EH (cell line): Measurements from ENCODE around the gene MACROD2.

Experiments
- DNase-seq: peaks from one replicate; pipeline ENCODE4 v3.0.0-alpha.2; 2015; ENCODE audit warnings: low read depth

MACROD2 gene

GRCh38 chr20:15812696-15813095, 1817.4 kb downstream of the MACROD2 start:
- DNase-seq: no peak

GRCh38 chr20:15814360-15814759, 1819.0 kb downstream of the MACROD2 start:
- DNase-seq: no peak

GRCh38 chr20:15814911-15815310, 1819.6 kb downstream of the MACROD2 start:
- peak; percentile 56 for DNase-seq

GRCh38 chr20:15817351-15817750, 1822.0 kb downstream of the MACROD2 start:
- no peak for DNase-seq

- DNase-seq: no peak
Observed at GRCh38 chr20:15818651-15819071, 1823.3 kb downstream of the MACROD2 start.

GRCh38 chr20:15823718-15824117, 1828.4 kb downstream of the MACROD2 start:
- DNase-seq: no peak

GRCh38 chr20:15827628-15828027, 1832.3 kb downstream of the MACROD2 start:
- DNase-seq: no peak

- DNase-seq: no peak
Observed at GRCh38 chr20:15831201-15831600, 1835.9 kb downstream of the MACROD2 start.

- no peak for DNase-seq
Observed at GRCh38 chr20:15832512-15832911, 1837.2 kb downstream of the MACROD2 start.

GRCh38 chr20:15834857-15835256, 1839.5 kb downstream of the MACROD2 start:
- no peak for DNase-seq

- DNase-seq: no peak
Observed at GRCh38 chr20:15835811-15836210, 1840.5 kb downstream of the MACROD2 start.

- DNase-seq: peak; percentile 3
Observed at GRCh38 chr20:15836634-15837033, 1841.3 kb downstream of the MACROD2 start.

GRCh38 chr20:15837563-15837962, 1842.2 kb downstream of the MACROD2 start:
- DNase-seq: no peak

- no peak for DNase-seq
Observed at GRCh38 chr20:15838466-15838865, 1843.2 kb downstream of the MACROD2 start.

GRCh38 chr20:15840636-15841301, 1845.5 kb downstream of the MACROD2 start:
- DNase-seq: no peak

- no peak for DNase-seq
Observed at GRCh38 chr20:15842872-15843271, 1847.6 kb downstream of the MACROD2 start.

- DNase-seq: peak; percentile 21
Observed at GRCh38 chr20:15843777-15844176, 1848.5 kb downstream of the MACROD2 start.

- no peak for DNase-seq
Observed at GRCh38 chr20:15847196-15847784, 1852.0 kb downstream of the MACROD2 start.

- DNase-seq: no peak
Observed at GRCh38 chr20:15848126-15848525, 1852.8 kb downstream of the MACROD2 start.

- no peak for DNase-seq
Observed at GRCh38 chr20:15848995-15849610, 1853.8 kb downstream of the MACROD2 start.

GRCh38 chr20:15851576-15852215, 1856.4 kb downstream of the MACROD2 start:
- DNase-seq: no peak

- no peak for DNase-seq
Observed at GRCh38 chr20:15854911-15855310, 1859.6 kb downstream of the MACROD2 start.

GRCh38 chr20:15857173-15857784, 1862.0 kb downstream of the MACROD2 start:
- no peak for DNase-seq
